CD4-positive, alpha-beta T cell treated with Interleukin-21 for 1 hour (primary cell): ENCODE data around the gene USP40.

Source experiments
- DNase-seq: peaks from one replicate; pipeline ENCODE4 v3.0.0-alpha.2; 2020

The USP40 gene

GRCh38 chr2:233455491-233455890 lies 111.1 kb downstream of the USP40 start:
- no peak for DNase-seq

- DNase-seq = no peak
Observed at GRCh38 chr2:233455006-233455405, 111.6 kb downstream of the USP40 start.

GRCh38 chr2:233453916-233454315 lies 112.7 kb downstream of the USP40 start:
- no peak for DNase-seq

- no peak for DNase-seq
Observed at GRCh38 chr2:233453111-233453915, 113.3 kb downstream of the USP40 start.

- DNase-seq = no peak
Observed at GRCh38 chr2:233451950-233452349, 114.6 kb downstream of the USP40 start.

- DNase-seq = no peak
Observed at GRCh38 chr2:233450864-233451575, 115.6 kb downstream of the USP40 start.

- DNase-seq = no peak
Observed at GRCh38 chr2:233449921-233450863, 116.4 kb downstream of the USP40 start.

GRCh38 chr2:233449081-233449901 lies 117.3 kb downstream of the USP40 start:
- no peak for DNase-seq

- DNase-seq = no peak
Observed at GRCh38 chr2:233448575-233448974, 118.0 kb downstream of the USP40 start.

- no peak for DNase-seq
Observed at GRCh38 chr2:233448220-233448559, 118.4 kb downstream of the USP40 start.

GRCh38 chr2:233447506-233448219 lies 118.9 kb downstream of the USP40 start:
- DNase-seq = no peak

- no peak for DNase-seq
Observed at GRCh38 chr2:233446606-233447305, 119.8 kb downstream of the USP40 start.

- no peak for DNase-seq
Observed at GRCh38 chr2:233446121-233446520, 120.5 kb downstream of the USP40 start.

GRCh38 chr2:233445152-233445830 lies 121.3 kb downstream of the USP40 start:
- DNase-seq = no peak

GRCh38 chr2:233444501-233444900 lies 122.1 kb downstream of the USP40 start:
- DNase-seq = no peak

- DNase-seq = peak; percentile 85
Observed at GRCh38 chr2:233443511-233444183, 122.9 kb downstream of the USP40 start.

GRCh38 chr2:233442028-233442310 lies 124.6 kb downstream of the USP40 start:
- no peak for DNase-seq

GRCh38 chr2:233441161-233442027 lies 125.2 kb downstream of the USP40 start:
- no peak for DNase-seq

- DNase-seq = no peak
Observed at GRCh38 chr2:233440714-233441113, 125.9 kb downstream of the USP40 start.
